HEK293T (cell line): ENCODE measurements around the gene CPO.

Experiments
- FOXM1 ChIP-seq: fragments of 450-650 bp; IDR thresholded peaks from 2 replicates; pipeline ENCODE4 v1.6.1; 2017; ENCODE audit warnings: mild to moderate bottlenecking, borderline replicate concordance
- HDGF ChIP-seq: fragments of 450-650 bp; IDR thresholded peaks from 2 replicates; pipeline ENCODE4 v1.6.1; 2017; ENCODE audit warnings: antibody characterized with exemption, borderline replicate concordance

DNA sequence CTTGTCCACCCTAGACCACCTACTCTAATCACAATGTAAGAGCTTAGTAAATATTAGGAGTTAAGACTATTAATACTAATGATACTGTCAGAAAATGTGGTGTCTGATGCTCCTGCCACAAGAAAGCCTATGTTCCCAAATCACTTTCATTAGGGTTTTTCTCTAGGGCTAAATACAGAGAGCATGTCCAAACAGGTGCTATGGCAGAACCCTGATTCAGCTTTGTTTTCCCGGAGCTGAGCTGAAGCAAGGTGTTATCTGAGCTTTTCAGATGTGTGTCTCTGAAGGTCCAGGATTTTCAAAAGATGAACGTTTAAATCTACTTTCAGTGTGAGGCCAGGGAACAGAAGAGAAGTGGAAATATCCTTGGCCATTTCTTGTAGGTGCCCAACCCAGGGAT, 40.6 kb downstream of the CPO start:
- TF ChIP-seq HDGF (no peak), FOXM1 (no peak)
